SU-DHL-6 (cell line): ENCODE results near the gene INTS7.

ENCODE experiments used
- EZH2phosphoT487 ChIP-seq: fragments of 200-600 bp; sonication (generic), shearing (Covaris generic); conservative IDR thresholded peaks from 2 replicates; pipeline ENCODE4 v1.6.1; 2018; ENCODE audit warnings: mild to moderate bottlenecking, antibody characterized with exemption, low read length, moderate library complexity, mixed read lengths
- TF ChIP-seq, protein P1 (sequence below): fragments of 200-600 bp; sonication (generic); IDR thresholded peaks from one replicate; pipeline ENCODE4 v1.5.1; 2017; ENCODE audit warnings: antibody characterized with exemption, mild to moderate bottlenecking, low read length, moderate library complexity; ENCODE audit not compliant: insufficient read depth, poor library complexity, severe bottlenecking

DNA sequence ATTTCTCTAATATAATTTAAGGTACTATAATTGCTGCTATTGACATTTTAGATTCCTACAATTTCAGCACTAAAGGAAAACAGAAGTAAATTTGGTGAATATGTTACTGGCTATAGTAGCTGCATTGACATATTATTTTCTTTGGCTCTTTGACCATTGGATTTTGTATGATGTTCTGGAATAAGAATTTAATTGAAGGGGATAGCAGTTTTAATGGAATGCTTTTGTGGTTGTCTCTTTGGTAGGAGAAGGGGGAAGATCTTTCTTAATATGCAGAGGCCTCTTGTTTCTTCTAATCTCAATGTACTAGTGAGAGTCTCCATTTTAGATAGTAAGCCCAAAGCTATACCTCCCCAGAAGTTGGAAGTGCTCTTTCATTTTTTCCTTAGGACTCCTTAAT is 7.1 kb upstream of the INTS7 start:
- TF ChIP-seq, protein P1, sequence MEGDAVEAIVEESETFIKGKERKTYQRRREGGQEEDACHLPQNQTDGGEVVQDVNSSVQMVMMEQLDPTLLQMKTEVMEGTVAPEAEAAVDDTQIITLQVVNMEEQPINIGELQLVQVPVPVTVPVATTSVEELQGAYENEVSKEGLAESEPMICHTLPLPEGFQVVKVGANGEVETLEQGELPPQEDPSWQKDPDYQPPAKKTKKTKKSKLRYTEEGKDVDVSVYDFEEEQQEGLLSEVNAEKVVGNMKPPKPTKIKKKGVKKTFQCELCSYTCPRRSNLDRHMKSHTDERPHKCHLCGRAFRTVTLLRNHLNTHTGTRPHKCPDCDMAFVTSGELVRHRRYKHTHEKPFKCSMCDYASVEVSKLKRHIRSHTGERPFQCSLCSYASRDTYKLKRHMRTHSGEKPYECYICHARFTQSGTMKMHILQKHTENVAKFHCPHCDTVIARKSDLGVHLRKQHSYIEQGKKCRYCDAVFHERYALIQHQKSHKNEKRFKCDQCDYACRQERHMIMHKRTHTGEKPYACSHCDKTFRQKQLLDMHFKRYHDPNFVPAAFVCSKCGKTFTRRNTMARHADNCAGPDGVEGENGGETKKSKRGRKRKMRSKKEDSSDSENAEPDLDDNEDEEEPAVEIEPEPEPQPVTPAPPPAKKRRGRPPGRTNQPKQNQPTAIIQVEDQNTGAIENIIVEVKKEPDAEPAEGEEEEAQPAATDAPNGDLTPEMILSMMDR = no peak
- TF ChIP-seq EZH2phosphoT487 = no peak
